Progenitor cell of endocrine pancreas (in vitro differentiated cells): ENCODE data around the gene PAPPA2. TPM values are rescaled to one million over a fixed set of nuclear protein-coding genes. Genes with fewer than 3 reads are reported as not detected.
A peak's percentile ranks its signal among the peaks of the same experiment; 100 is the strongest.

Experiments
- DNase-seq: peaks from one replicate; pipeline ENCODE4 v3.0.0; 2021; ENCODE audit warnings: low spot score; ENCODE audit not compliant: unreplicated experiment
- H3K27ac Mint-ChIP-seq: 2 replicates; pipeline ENCODE4 v1.8.0; 2021; ENCODE audit warnings: mild to moderate bottlenecking, moderate library complexity, mixed read lengths
- H3K27me3 Mint-ChIP-seq: 2 replicates; pipeline ENCODE4 v1.8.0; 2021; ENCODE audit warnings: mixed read lengths
- H3K36me3 Mint-ChIP-seq: 2 replicates; pipeline ENCODE4 v1.8.0; 2022; ENCODE audit warnings: mixed read lengths; ENCODE audit not compliant: insufficient read depth
- H3K4me1 Mint-ChIP-seq: 2 replicates; pipeline ENCODE4 v1.8.0; 2021; ENCODE audit warnings: low read depth, mixed read lengths
- H3K4me3 Mint-ChIP-seq: 2 replicates; pipeline ENCODE4 v1.8.0; 2021; ENCODE audit warnings: low read depth, mild to moderate bottlenecking, moderate library complexity, mixed read lengths
- H3K9me3 Mint-ChIP-seq: 2 replicates; pipeline ENCODE4 v1.8.0; 2021; ENCODE audit warnings: low read depth, mixed read lengths
- total RNA-seq: library from RNA; stranded (reverse); gene quantifications from 2 replicates; pipeline ENCODE4 v1.2.1, GENCODE V29; 2021
- TF ChIP-seq, protein P1 (sequence below): fragments of 200-600 bp; sonication (generic); IDR thresholded peaks from one replicate; pipeline ENCODE4 v1.5.0; 2021; ENCODE audit warnings: antibody characterized with exemption, mild to moderate bottlenecking; ENCODE audit not compliant: unreplicated experiment

PAPPA2 gene
- total RNA-seq, 1 donor from 2014 or later = 4.1 TPM

DNA sequence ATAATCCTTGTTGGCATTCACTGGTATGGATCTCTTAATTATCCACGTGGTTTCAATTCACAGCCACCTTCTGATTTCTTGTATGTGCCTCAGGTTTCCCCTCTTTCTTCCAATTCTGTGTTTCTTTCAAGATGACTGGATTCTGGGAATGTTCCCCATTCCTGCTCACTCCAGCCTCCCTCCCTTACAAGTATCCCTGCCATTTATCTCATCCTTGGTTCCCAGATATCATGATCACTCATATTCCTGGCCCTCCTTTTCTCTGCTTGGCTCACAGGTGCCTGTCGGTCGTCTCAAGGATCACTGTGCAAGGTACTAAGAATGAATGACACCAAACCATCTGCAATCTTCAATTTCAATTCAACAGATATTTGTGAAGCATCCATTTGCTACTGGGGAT lies 422.4 kb downstream of the PAPPA2 start:
- no peak for DNase-seq
- Mint-ChIP-seq H3K4me3 (no peak overlapping the region), H3K9me3 (no peaks in the 10 kb centered on the region), H3K4me1 (peaks cover 2% of the 10 kb centered on the region), H3K36me3 (no peaks in the 10 kb centered on the region), H3K27me3 (peaks cover 24% of the 10 kb centered on the region), H3K27ac (peak overlapping the region; percentile 32)
- TF ChIP-seq, protein P1, sequence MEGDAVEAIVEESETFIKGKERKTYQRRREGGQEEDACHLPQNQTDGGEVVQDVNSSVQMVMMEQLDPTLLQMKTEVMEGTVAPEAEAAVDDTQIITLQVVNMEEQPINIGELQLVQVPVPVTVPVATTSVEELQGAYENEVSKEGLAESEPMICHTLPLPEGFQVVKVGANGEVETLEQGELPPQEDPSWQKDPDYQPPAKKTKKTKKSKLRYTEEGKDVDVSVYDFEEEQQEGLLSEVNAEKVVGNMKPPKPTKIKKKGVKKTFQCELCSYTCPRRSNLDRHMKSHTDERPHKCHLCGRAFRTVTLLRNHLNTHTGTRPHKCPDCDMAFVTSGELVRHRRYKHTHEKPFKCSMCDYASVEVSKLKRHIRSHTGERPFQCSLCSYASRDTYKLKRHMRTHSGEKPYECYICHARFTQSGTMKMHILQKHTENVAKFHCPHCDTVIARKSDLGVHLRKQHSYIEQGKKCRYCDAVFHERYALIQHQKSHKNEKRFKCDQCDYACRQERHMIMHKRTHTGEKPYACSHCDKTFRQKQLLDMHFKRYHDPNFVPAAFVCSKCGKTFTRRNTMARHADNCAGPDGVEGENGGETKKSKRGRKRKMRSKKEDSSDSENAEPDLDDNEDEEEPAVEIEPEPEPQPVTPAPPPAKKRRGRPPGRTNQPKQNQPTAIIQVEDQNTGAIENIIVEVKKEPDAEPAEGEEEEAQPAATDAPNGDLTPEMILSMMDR = no peak

DNA sequence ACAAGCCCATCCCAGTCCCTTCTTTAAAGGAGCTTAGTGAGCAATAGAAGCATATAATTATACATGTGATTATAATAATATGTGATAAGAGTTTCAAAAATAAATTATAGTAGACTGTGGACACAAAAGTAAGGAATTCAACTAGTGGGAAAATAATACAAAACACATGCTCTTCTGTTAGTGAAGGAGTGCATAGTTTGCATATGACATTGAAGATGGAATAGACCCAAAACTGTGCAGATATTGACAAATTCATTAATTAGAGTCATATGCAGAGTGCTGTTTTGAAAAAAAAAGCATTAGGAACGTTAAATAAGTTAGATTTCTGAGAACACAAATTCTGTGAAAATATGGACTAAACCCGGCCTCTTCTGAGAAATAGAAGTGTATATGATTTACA lies 422.8 kb downstream of the PAPPA2 start:
- no peak for DNase-seq
- TF ChIP-seq, protein P1 = no peak
- H3K27me3 Mint-ChIP-seq = peaks cover 24% of the 10 kb centered on the region
- H3K36me3 Mint-ChIP-seq = no peaks in the 10 kb centered on the region
- no peak overlapping the region for H3K4me3 Mint-ChIP-seq
- no peak overlapping the region for H3K27ac Mint-ChIP-seq
- no peaks in the 10 kb centered on the region for H3K9me3 Mint-ChIP-seq
- H3K4me1 Mint-ChIP-seq = peaks cover 3% of the 10 kb centered on the region

DNA sequence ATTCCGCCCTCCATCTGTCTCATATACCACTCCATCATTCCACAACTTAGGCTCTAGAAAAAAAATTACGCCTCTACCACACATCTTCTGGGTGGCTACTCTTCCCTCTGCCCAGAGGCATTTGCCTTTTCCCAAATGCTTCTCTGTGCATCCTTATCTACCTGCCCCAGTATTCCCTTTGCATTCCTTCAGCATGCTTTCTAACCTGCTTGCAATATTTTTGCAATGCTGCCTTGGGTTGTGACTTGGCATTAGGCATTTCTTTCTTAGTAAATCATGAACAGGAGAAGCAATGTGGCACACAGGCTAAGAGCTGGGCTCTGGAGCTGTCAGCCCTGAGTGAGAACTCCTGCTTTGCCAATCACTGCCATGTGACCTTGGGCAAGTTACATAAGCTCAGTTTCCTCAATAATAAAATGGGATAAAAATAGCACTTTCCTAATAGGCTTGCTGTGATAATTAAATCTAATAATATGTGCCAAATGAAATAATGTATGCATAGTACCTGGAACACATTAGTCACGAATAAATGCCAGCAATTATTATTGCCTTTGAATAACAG lies 425.6 kb downstream of the PAPPA2 start:
- no peak for DNase-seq
- TF ChIP-seq, protein P1 = no peak
- Mint-ChIP-seq H3K4me3 (no peak overlapping the region), H3K27me3 (peaks cover 29% of the 10 kb centered on the region), H3K27ac (no peak overlapping the region), H3K9me3 (no peaks in the 10 kb centered on the region), H3K36me3 (no peaks in the 10 kb centered on the region), H3K4me1 (peaks cover 3% of the 10 kb centered on the region)

DNA sequence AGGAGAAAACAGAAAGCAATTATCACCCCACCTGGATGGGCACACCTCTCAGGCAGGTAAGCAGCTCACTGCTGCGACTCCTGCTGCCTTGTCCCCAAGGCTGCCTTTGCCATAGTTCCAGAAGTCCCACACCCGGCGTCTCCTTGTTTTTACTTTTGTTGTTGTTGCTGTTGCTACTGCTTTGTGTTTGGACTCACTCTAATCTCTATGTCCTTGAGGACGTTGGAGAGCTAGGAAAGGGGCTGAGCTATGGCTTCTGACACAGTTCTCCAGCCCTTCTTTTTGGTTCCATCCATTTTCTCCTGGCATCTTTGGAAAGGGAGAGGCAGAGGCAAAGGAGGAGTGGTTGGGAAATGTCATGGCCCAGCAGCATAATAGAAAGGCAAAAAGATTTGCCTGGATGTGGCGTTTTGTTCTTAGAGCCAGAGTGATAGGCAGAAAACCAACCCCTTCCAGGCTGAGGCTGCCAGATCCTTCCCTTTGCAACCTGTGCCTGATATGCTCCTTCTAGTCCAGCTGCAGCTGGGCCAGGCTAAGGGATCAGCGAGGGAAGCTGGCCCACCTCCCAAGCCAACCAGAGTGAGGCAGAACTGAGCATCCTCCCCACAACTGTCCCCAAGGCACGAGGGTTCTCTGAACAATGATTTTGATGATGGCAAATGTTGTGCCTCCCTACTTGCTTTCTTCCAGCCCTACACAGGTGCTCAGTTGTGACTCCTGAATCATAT lies 430.8 kb downstream of the PAPPA2 start:
- Mint-ChIP-seq H3K9me3 (no peaks in the 10 kb centered on the region), H3K27ac (no peak overlapping the region), H3K4me3 (no peak overlapping the region), H3K4me1 (peaks cover 7% of the 10 kb centered on the region), H3K36me3 (no peaks in the 10 kb centered on the region), H3K27me3 (peaks cover 44% of the 10 kb centered on the region)
- TF ChIP-seq, protein P1 = no peak
- no peak for DNase-seq

DNA sequence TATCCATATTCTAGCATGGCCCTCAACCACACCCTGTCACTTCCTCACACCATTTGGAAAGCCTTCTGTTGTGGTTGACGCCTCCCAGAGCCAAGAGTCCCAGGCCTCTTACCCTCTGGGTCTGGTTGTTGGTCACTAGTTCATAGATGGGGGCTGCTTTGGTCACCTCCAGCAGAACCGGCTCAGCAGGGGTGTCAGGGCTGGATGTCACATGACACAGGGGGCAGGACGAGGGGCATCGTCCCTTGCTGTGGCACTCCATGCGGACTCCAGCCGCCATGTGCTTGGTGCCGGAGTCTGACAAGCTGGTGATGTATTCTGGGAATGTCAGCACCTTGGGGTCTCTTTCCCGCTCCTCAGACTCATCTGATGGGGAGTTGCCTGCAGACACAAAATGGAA lies 431.5 kb downstream of the PAPPA2 start:
- H3K36me3 Mint-ChIP-seq = no peaks in the 10 kb centered on the region
- TF ChIP-seq, protein P1 = no peak
- H3K4me1 Mint-ChIP-seq = peaks cover 7% of the 10 kb centered on the region
- peaks cover 46% of the 10 kb centered on the region for H3K27me3 Mint-ChIP-seq
- no peaks in the 10 kb centered on the region for H3K9me3 Mint-ChIP-seq
- no peak overlapping the region for H3K27ac Mint-ChIP-seq
- H3K4me3 Mint-ChIP-seq = no peak overlapping the region
- no peak for DNase-seq
